ENCODE measurements around the gene CPED1. TPM values are rescaled to one million over a fixed set of nuclear protein-coding genes. Genes with fewer than 3 reads are reported as not detected.

The CPED1 gene
- total and polyA plus RNA-seq, 2 experiments from 2014 or later, result 0.17 to 0.47 TPM

DNA sequence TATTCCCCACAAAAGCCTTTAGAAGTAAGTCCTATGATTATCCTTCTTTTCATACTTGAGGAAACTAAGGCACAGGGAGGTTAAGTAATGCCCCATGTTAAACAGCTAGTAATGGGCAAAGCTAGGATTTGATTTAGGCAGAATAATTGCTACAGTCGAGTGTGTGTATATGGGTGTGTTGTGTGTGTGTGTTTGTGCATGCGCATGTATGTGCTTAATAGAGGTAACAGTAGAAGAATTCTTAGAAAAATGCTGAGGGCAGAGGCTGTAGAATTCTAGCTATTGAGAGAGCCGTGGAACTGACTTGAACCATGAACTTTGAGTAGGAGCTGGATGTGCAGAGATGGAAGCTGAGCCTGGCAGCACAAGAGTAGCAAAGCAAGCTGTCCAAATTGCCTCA lies 208.9 kb downstream of the CPED1 start (continued):
- TF ChIP-seq, protein P1, sequence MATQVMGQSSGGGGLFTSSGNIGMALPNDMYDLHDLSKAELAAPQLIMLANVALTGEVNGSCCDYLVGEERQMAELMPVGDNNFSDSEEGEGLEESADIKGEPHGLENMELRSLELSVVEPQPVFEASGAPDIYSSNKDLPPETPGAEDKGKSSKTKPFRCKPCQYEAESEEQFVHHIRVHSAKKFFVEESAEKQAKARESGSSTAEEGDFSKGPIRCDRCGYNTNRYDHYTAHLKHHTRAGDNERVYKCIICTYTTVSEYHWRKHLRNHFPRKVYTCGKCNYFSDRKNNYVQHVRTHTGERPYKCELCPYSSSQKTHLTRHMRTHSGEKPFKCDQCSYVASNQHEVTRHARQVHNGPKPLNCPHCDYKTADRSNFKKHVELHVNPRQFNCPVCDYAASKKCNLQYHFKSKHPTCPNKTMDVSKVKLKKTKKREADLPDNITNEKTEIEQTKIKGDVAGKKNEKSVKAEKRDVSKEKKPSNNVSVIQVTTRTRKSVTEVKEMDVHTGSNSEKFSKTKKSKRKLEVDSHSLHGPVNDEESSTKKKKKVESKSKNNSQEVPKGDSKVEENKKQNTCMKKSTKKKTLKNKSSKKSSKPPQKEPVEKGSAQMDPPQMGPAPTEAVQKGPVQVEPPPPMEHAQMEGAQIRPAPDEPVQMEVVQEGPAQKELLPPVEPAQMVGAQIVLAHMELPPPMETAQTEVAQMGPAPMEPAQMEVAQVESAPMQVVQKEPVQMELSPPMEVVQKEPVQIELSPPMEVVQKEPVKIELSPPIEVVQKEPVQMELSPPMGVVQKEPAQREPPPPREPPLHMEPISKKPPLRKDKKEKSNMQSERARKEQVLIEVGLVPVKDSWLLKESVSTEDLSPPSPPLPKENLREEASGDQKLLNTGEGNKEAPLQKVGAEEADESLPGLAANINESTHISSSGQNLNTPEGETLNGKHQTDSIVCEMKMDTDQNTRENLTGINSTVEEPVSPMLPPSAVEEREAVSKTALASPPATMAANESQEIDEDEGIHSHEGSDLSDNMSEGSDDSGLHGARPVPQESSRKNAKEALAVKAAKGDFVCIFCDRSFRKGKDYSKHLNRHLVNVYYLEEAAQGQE (IDR thresholded peaks at IDR 0.05; ENCODE audit: unreplicated experiment), result no peak
- no peak for TF ChIP-seq ZNF331 (CRISPR knock-in tag; IDR thresholded peaks at IDR 0.05; ENCODE audit: low read depth)

DNA sequence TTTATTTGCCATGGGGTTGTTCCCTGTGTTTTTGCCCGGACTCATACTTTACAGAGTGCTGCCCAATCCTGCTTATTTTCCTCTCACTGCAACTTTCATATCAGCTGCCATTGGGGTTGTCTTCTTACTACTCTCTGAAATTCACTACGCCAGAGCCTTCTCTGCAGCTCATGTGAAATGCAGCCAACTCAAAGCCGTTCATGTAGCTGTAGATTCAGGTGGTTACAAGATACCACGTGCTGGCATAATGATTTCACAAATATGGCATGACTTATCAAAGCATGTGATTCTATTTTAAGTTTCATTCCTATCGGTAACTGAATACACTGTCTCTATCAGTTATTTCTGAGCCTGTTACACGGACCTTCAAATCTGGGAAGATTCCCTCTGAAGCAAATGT lies 210.0 kb downstream of the CPED1 start:
- no peaks in the 10 kb centered on the region for H3K4me1 ChIP-seq (ENCODE audit: insufficient read depth)
- no peaks in the 10 kb centered on the region for H3K79me2 ChIP-seq (replicated peaks; ENCODE audit: insufficient read depth)
- no peaks in the 10 kb centered on the region for H3F3A ChIP-seq (replicated peaks; ENCODE audit: low read depth)
- no peaks in the 10 kb centered on the region for H4K20me1 ChIP-seq (replicated peaks; ENCODE audit: insufficient read depth)
- H3K4me1 Mint-ChIP-seq, result no peaks in the 10 kb centered on the region
- TF ChIP-seq, protein P2, sequence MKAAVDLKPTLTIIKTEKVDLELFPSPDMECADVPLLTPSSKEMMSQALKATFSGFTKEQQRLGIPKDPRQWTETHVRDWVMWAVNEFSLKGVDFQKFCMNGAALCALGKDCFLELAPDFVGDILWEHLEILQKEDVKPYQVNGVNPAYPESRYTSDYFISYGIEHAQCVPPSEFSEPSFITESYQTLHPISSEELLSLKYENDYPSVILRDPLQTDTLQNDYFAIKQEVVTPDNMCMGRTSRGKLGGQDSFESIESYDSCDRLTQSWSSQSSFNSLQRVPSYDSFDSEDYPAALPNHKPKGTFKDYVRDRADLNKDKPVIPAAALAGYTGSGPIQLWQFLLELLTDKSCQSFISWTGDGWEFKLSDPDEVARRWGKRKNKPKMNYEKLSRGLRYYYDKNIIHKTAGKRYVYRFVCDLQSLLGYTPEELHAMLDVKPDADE (IDR thresholded peaks at IDR 0.05), result no peak
- no peak for TF ChIP-seq NANOG (IDR thresholded peaks at IDR 0.05; ENCODE audit: borderline replicate concordance)
- no peak for TF ChIP-seq JUNB (IDR thresholded peaks at IDR 0.05; ENCODE audit: unreplicated experiment)
- TF ChIP-seq ZNF114 (CRISPR knock-in tag; IDR thresholded peaks at IDR 0.05), result no peak
- no peak overlapping the region for H3K4me3 Mint-ChIP-seq
- no peak for DNase-seq (ENCODE audit: low spot score)
- no peak overlapping the region for H3K27ac Mint-ChIP-seq
- H2AFZ ChIP-seq, result peak overlapping the region; percentile 39; the same call in 1 of the 2 replicates
- no peak overlapping the region for H3K27ac ChIP-seq (ENCODE audit: low read depth)
- no peak for ATAC-seq
- no peak overlapping the region for H3K4me3 ChIP-seq
- H3K4me2 ChIP-seq, result no peak overlapping the region
- H3K27me3 Mint-ChIP-seq (ENCODE audit: insufficient read depth, low read depth, poor library complexity), result no peaks in the 10 kb centered on the region
- H3K9me2 ChIP-seq (ENCODE audit: insufficient read depth), result no peaks in the 10 kb centered on the region; the same call in 1 of the 2 replicates
- H3K36me3 ChIP-seq (ENCODE audit: insufficient read depth), result no peaks in the 10 kb centered on the region
- no peaks in the 10 kb centered on the region for H3K27me3 ChIP-seq (ENCODE audit: insufficient read depth)
- H3K36me3 Mint-ChIP-seq (ENCODE audit: low read depth), result no peaks in the 10 kb centered on the region
- H3K9me3 Mint-ChIP-seq, result no peaks in the 10 kb centered on the region

DNA sequence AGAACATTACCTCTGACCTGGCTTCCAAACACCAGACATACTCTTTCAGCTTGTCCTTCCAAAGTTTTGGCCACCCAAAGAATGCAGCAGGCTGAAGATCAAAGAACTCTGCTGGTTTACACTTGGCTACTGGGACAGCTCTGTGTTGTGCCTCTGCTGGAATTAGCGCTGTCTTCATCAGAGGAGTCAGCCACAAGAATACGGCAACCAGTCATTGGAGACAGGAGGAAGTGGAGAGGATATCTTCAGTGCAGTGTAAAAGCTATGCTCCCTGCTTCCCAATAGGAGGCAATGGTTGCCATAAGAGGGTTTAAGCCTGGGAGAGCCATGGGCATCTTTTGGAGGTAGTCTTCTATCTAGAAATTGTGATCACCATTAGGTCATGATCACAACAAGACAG lies 213.6 kb downstream of the CPED1 start:
- Histone ChIP-seq H3K4me1 (ENCODE audit: insufficient read depth) (no peaks in the 10 kb centered on the region; the same call in 1 of the 2 replicates), H3K9me2 (ENCODE audit: insufficient read depth) (no peaks in the 10 kb centered on the region; the same call in 1 of the 2 replicates), H3F3A (replicated peaks; ENCODE audit: low read depth) (no peaks in the 10 kb centered on the region), H2AFZ (no peak overlapping the region), H3K4me2 (no peak overlapping the region), H3K36me3 (ENCODE audit: insufficient read depth) (no peaks in the 10 kb centered on the region), H3K4me3 (no peak overlapping the region), H3K27ac (ENCODE audit: low read depth) (no peak overlapping the region), H3K27me3 (ENCODE audit: insufficient read depth) (no peaks in the 10 kb centered on the region), H3K79me2 (replicated peaks; ENCODE audit: insufficient read depth) (no peaks in the 10 kb centered on the region), H4K20me1 (replicated peaks; ENCODE audit: insufficient read depth) (no peaks in the 10 kb centered on the region)
- no peak for TF ChIP-seq ZNF331 (CRISPR knock-in tag; IDR thresholded peaks at IDR 0.05; ENCODE audit: low read depth)
- TF ChIP-seq EZH2 (IDR thresholded peaks at IDR 0.05; ENCODE audit: low read depth, unreplicated experiment), result no peak
- no peak overlapping the region for H3K4me3 Mint-ChIP-seq
- H3K4me1 Mint-ChIP-seq, result peaks cover 3% of the 10 kb centered on the region; the same call in 2 of the 3 replicates
- H3K27me3 Mint-ChIP-seq (ENCODE audit: insufficient read depth, low read depth, poor library complexity), result no peaks in the 10 kb centered on the region
- ATAC-seq (no peak), DNase-seq (ENCODE audit: low spot score) (peak; percentile 4)
- no peaks in the 10 kb centered on the region for H3K9me3 Mint-ChIP-seq
- no peak overlapping the region for H3K27ac Mint-ChIP-seq
- H3K36me3 Mint-ChIP-seq (ENCODE audit: low read depth), result no peaks in the 10 kb centered on the region

Data from GM23338 (cell line).